ENCODE data around the gene ENTPD5.
A peak's percentile ranks its signal among the peaks of the same experiment; 100 is the strongest.
"Not testable (repeated sequence)": the region's sequence is repeated elsewhere in the genome, so short reads cannot be mapped to it uniquely, and the experiment has no call there.

ENTPD5 gene

GRCh38 chr14:73998726-73999125 lies 20.4 kb downstream of the ENTPD5 start:
- no peak for DNase-seq

- no peak for DNase-seq
Measured at GRCh38 chr14:73997944-73998447, 21.1 kb downstream of the ENTPD5 start.

- no peak for DNase-seq
Measured at GRCh38 chr14:73997108-73997943, 21.8 kb downstream of the ENTPD5 start.

DNA sequence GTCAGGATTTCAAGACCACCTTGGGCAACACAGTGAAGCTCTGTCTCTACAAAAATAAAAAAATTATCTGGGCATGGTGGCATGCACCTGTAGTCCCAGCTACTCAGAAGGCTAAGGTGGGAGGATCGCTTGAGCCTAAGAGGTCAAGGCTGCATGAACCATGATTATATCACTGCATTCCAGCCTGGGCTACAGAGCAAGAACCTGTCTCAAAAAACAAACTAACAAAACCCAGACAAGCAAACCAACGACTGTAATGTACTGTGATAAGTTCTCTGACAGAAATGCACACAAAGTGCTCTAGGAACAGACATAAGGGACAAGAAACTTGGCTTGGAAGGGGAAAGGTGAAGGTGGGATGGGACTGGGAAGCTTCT lies 22.4 kb downstream of the ENTPD5 start:
- DNase-seq: no peak

- no peak for DNase-seq
Measured at GRCh38 chr14:73995977-73996378, 23.1 kb downstream of the ENTPD5 start.

- not testable (repeated sequence) for DNase-seq
Measured at GRCh38 chr14:73994926-73995325, 24.2 kb downstream of the ENTPD5 start.

GRCh38 chr14:73991092-73991491 lies 28.0 kb downstream of the ENTPD5 start:
- no peak for DNase-seq

GRCh38 chr14:73988656-73989055 lies 30.4 kb downstream of the ENTPD5 start:
- DNase-seq: not testable (repeated sequence)

- DNase-seq: no peak
Measured at GRCh38 chr14:73988065-73988464, 31.0 kb downstream of the ENTPD5 start.

DNA sequence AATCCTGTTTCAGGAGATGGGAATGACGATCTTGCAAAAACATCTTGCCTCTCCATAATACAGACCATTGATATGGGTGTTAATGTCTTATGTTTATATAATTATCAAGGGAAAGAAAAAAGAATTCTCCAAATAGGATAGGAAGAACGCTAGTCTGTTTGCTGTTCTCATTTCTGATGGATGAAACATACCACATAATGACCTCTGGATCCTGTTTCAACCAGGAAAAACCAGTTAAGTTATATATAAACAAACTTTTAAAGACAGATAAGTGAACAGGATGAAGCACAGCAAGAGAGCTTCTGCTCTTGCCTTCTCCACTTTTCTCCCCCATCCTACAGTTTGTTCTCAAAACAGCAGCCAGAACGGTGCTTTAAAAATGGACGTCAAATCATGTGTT lies 41.2 kb downstream of the ENTPD5 start:
- DNase-seq: no peak

- DNase-seq: no peak
Measured at GRCh38 chr14:73976125-73976524, 43.0 kb downstream of the ENTPD5 start.

GRCh38 chr14:73973497-73973896 lies 45.6 kb downstream of the ENTPD5 start:
- DNase-seq: no peak

GRCh38 chr14:73968885-73969284 lies 50.2 kb downstream of the ENTPD5 start:
- no peak for DNase-seq

- no peak for DNase-seq
Measured at GRCh38 chr14:73965216-73965615, 53.9 kb downstream of the ENTPD5 start.

DNA sequence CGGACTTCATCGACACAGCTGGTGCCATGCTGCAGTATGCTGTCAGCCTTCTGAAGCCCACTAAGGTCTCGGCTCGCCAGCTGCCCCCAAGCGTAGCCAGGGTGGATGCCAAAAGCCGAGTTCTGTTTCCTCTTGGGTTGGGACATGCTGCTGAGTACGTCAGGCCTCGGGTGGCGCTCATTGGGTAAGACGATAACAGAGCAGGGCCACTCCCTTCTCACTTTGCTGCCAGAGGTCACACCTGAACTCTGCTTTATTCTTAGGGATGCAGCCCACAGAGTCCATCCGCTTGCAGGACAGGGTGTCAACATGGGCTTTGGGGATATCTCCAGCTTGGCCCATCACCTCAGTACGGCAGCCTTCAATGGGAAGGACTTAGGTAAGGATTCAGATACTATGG lies 57.9 kb downstream of the ENTPD5 start:
- no peak for DNase-seq

GRCh38 chr14:73958591-73958990 lies 60.5 kb downstream of the ENTPD5 start:
- DNase-seq: no peak

- DNase-seq: no peak
Measured at GRCh38 chr14:73955674-73956073, 63.4 kb downstream of the ENTPD5 start.

DNA sequence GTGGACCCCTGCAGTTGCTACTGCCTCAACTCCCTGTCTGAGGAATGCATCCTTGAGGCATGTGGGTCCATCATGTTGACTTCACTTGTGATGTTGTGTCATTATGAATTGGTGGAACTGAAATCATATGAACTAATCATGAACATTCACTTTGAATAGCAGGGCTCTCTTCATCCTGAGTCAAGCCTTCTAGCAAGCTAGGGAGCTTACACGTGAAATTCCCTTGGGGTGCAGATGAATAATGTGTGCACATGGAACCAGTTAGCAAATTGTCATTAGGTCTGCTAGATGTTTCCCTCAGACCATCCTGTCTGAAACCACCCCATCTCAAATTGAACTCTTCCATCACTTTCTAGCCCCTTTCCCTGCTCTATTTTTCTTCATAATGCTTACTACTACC lies 65.4 kb downstream of the ENTPD5 start:
- no peak for DNase-seq

DNA sequence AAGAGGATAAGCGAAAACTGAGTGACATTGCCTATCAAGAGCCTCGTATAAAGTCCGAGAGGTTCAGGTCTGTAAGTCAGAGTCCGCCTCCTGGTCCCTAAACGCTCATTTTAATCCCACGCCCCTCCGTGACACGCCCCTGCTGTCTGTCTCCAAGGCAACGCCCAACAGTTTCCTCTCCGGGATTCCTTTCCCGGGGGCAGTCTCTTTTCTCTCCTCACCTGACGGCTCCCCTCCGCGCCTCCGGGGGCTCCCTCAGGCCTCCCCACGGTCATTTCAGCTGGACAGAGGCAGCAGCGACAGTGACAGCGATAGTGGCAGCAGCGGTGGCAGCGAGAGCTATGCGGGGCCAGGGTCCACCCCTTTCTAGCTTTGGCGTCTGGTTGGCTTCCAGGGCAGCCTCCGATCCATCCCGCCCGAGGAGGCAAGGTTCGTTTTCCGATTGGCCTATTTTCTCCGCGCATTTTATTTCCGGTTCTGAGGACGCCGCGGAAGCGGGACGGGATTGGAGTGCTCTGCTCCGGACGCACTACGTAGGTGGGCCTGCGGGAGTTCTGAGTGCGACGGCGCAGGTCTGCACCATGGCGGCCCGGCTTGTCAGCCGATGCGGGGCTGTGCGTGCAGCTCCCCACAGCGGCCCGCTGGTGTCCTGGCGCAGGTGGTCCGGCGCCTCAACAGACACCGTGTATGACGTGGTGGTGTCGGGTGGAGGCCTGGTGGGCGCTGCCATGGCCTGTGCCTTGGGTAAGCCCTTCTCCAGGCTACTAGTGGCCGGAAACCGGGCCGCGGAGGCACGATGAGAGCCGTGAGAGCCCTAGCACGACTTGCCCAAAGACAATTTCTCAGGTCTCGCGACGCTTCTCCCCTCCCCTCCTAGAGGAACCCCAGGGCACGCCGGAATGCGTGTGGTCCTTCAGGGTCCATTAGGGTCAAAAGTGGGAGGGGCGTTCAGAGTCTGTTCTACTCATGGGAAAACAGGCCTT lies 69.0 kb downstream of the ENTPD5 start, which contains the start of the genes COQ6 and FAM161B:
TSS of gene COQ6 (plus strand) at position 551 of the 983 bp plus-strand sequence. CDS start at position 582, 31 bp downstream.
TSS of gene FAM161B (minus strand) at position 343 of the 983 bp plus-strand sequence. CDS start at position 275, 68 bp downstream.
- peak; percentile 96 to 98 (median 98) for DNase-seq

GRCh38 chr14:73945159-73945670 lies 73.9 kb downstream of the ENTPD5 start:
- no peak for DNase-seq

GRCh38 chr14:73944432-73945158 lies 74.5 kb downstream of the ENTPD5 start:
- peak in 1 of 3 donors; percentile 15 for DNase-seq

- peak; percentile 76 to 89 (median 86) for DNase-seq
Measured at GRCh38 chr14:73943083-73943482, 76.0 kb downstream of the ENTPD5 start.
